Astrocyte of the cerebellum (primary cell): Measurements from ENCODE around the gene CCDC183.

Experiments
- DNase-seq: peaks from one replicate; pipeline ENCODE4 v3.0.0-alpha.2; 2011; ENCODE audit warnings: low read depth
- H3K4me3 ChIP-seq: 2 replicates; pipeline ENCODE4 v1.5.1; 2011; ENCODE audit warnings: mild to moderate bottlenecking, low read depth, low read length, moderate library complexity
- in situ Hi-C: cut with HindIII; loops from 2 replicates; pipeline ENCODE4 v1.10.0; 2017; ENCODE audit warnings: low sequenced_read_pairs
- TF ChIP-seq, protein P1 (sequence below): IDR thresholded peaks from 2 replicates; pipeline ENCODE4 v1.5.1; 2012; ENCODE audit warnings: low read length, low read depth, moderate library complexity, mild to moderate bottlenecking; ENCODE audit errors: missing control alignments

Gene CCDC183

DNA sequence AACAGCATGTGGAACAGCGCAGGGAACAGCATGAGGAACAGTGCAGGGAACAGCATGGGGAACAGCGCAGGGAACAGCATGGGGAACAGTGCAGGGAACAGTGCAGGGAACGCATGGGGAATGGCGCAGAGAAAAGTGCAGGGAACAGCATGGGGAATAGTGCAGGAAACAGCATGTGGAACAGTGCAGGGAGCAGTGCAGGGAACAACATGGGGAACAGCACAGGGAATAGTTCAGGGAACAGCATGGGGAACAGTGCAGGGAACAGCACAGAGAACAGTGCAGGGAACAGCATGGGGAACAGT, 40.1 kb upstream of the CCDC183 start:
- H3K4me3 ChIP-seq = no peak overlapping the region
- TF ChIP-seq, protein P1, sequence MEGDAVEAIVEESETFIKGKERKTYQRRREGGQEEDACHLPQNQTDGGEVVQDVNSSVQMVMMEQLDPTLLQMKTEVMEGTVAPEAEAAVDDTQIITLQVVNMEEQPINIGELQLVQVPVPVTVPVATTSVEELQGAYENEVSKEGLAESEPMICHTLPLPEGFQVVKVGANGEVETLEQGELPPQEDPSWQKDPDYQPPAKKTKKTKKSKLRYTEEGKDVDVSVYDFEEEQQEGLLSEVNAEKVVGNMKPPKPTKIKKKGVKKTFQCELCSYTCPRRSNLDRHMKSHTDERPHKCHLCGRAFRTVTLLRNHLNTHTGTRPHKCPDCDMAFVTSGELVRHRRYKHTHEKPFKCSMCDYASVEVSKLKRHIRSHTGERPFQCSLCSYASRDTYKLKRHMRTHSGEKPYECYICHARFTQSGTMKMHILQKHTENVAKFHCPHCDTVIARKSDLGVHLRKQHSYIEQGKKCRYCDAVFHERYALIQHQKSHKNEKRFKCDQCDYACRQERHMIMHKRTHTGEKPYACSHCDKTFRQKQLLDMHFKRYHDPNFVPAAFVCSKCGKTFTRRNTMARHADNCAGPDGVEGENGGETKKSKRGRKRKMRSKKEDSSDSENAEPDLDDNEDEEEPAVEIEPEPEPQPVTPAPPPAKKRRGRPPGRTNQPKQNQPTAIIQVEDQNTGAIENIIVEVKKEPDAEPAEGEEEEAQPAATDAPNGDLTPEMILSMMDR = no peak
- DNase-seq = no peak
- in situ Hi-C loops = no loop called here

GRCh38 chr9:136756836-136757235, 39.3 kb upstream of the CCDC183 start:
- no peak for DNase-seq
- in situ Hi-C loops = no loop called here
- TF ChIP-seq, protein P1 = no peak
- H3K4me3 ChIP-seq = no peak overlapping the region

DNA sequence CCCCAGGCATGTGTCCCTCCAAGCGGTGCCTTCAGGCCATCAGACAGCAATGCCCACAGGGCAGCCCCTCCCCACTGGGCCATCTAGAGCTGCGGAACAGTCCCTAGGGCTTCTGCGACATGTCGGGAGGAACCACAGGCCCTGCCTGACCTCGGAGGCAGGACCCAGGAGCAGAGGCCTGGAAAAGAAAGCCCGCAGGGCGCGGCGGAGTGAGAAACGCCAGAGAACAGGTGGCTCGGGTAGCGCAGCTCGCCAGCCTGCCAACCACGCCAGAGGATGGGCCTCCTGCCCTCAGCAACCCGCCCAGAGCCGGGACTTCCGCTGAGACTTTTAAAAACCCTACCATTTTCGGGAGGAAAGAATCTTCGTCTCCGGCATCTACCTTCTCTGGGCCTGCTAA, 38.8 kb upstream of the CCDC183 start:
- TF ChIP-seq, protein P1 = no peak
- no peak for DNase-seq
- H3K4me3 ChIP-seq = no peak overlapping the region
- in situ Hi-C loops = no loop called here

GRCh38 chr9:136757751-136758140, 38.4 kb upstream of the CCDC183 start:
- DNase-seq = no peak
- TF ChIP-seq, protein P1 = no peak
- in situ Hi-C loops = no loop called here
- H3K4me3 ChIP-seq = no peak overlapping the region

DNA sequence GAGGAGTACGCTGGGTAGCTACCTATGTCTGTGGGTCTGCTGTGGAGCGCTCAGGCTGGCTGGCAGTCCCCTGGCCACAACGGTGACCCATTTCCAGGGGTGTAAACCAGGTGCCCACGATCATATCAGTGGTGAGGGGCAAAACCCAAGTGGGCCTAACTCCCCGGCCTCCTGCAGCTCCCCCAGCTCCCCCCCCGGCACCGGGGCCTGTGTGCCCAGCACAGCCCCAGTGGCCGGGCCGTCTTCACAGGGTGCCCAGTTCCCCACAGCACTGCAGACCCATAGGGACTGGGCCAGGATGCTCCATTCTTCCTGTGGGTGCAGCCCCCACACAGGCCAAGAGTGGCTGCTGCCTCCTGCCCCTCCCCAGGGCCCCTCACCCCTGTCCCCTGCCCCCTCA, 37.1 kb upstream of the CCDC183 start:
- H3K4me3 ChIP-seq = no peak overlapping the region
- no peak for DNase-seq
- in situ Hi-C loops = no loop called here
- TF ChIP-seq, protein P1 = no peak

GRCh38 chr9:136759436-136760325, 36.5 kb upstream of the CCDC183 start:
- in situ Hi-C loops = no loop called here
- DNase-seq = no peak
- H3K4me3 ChIP-seq = no peak overlapping the region
- TF ChIP-seq, protein P1 = no peak
